ENCODE data around the gene FAM13A.

DNA sequence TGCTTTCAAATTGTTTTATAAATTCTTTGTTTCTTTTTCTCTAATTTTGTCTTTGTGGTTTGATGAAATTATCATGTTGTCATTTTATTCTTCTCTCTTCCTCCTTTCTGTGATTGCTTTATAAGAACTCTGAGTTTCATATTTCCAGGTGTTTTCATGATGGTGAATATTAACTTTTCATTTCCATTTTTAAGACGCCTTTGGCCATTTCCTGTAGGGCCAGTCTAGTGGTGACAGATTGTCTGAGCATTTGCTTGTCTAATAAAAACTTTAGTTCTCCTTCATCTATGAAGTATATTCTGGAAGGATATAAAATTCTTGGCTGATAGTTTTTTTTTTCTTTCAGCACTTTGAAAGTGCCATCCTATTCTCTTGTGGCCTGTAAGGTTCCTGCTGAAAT is 128.1 kb downstream of the FAM13A start:
- no peak for TF ChIP-seq EZH2 (IDR thresholded peaks at IDR 0.05)
- TF ChIP-seq, protein P1, sequence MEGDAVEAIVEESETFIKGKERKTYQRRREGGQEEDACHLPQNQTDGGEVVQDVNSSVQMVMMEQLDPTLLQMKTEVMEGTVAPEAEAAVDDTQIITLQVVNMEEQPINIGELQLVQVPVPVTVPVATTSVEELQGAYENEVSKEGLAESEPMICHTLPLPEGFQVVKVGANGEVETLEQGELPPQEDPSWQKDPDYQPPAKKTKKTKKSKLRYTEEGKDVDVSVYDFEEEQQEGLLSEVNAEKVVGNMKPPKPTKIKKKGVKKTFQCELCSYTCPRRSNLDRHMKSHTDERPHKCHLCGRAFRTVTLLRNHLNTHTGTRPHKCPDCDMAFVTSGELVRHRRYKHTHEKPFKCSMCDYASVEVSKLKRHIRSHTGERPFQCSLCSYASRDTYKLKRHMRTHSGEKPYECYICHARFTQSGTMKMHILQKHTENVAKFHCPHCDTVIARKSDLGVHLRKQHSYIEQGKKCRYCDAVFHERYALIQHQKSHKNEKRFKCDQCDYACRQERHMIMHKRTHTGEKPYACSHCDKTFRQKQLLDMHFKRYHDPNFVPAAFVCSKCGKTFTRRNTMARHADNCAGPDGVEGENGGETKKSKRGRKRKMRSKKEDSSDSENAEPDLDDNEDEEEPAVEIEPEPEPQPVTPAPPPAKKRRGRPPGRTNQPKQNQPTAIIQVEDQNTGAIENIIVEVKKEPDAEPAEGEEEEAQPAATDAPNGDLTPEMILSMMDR (IDR thresholded peaks at IDR 0.05) = no peak

All from neural progenitor cell (in vitro differentiated cells).